Pancreas (tissue), 10 donors: ENCODE measurements around the gene TES. TPM values are rescaled to one million over a fixed set of nuclear protein-coding genes. Genes with fewer than 3 reads are reported as not detected.

ENCODE experiments used
- ATAC-seq, 4 donors: fragments of 200-7000 bp; cut with Tn5 transposase; one replicate each; pipeline versions ENCODE4 v1.8.0 to v1.9.1; 2020; ENCODE audit warnings: mild to moderate bottlenecking in 4 of 4, moderate library complexity in 4 of 4
- DNase-seq, 6 donors: peaks; one replicate each; pipeline ENCODE4 v3.0.0-alpha.2; 2020
- FAIRE-seq: peaks from 2 replicates; lab custom pipeline; 2012; peaks lifted over from hg19 to GRCh38; lab: Jason Lieb, UNC
- H3K27ac ChIP-seq, 4 donors: fragments of 200-600 bp; sonication (generic); 1 replicate in 3 of 4; 2 replicates in 1 of 4; pipeline versions ENCODE4 v1.5.0 to v1.8.0; 2020
- H3K27me3 ChIP-seq, 4 donors: fragments of 200-600 bp; one replicate each; pipeline ENCODE4 v1.8.0; 2021
- H3K36me3 ChIP-seq, 3 donors: fragments of 200-600 bp; sonication (generic) in 1 of 3; one replicate each; pipeline versions ENCODE4 v1.5.0 to v1.8.0; 2020 to 2021
- H3K4me1 ChIP-seq, 3 donors: fragments of 200-600 bp; one replicate each; pipeline ENCODE4 v1.8.0; 2021
- H3K4me3 ChIP-seq, 4 donors: fragments of 200-600 bp; sonication (generic) in 2 of 4; one replicate each; pipeline versions ENCODE4 v1.5.0 to v1.8.0; 2020 to 2021
- H3K9me3 ChIP-seq, 4 donors: fragments of 200-600 bp; one replicate each; pipeline ENCODE4 v1.8.0; 2021
- CTCF ChIP-seq, 4 donors: fragments of 200-600 bp; sonication (generic) in 3 of 4; IDR thresholded peaks; one replicate each; pipeline versions ENCODE4 v1.5.0 to v1.8.0; 2021; ENCODE audit warnings: antibody characterized with exemption in 4 of 4
- WGBS, 2 donors: extraction: QIAGEN DNeasy Blood & Tissue Kit; methylation state at CpG; one replicate each; pipeline ENCODE4 v1.1.7; 2013; 5-methylcytosine and 5-hydroxymethylcytosine counted together
- intact Hi-C, 3 donors: fragments of 100-400 bp; cut with DNase I; formaldehyde crosslinking; loops; one replicate each; pipeline versions ENCODE4 v1.11.1 to v1.14.2; 2022
- polyA plus RNA-seq, 2 donors: library from polyadenylated mRNA; stranded (reverse); fragments of 200-250 nt; gene quantifications; one replicate each; pipeline ENCODE4 v1.2.3, GENCODE V29; 2013
- total RNA-seq, 6 donors: library from RNA; stranded (reverse); fragmentation: NEBNext Ultra II Directional in 4 of 6; extraction: Animal tissue kit (Norgen Biotek cat#: 25700) in 4 of 6; gene quantifications; one replicate each; pipeline versions ENCODE4 v1.2.1 to v1.2.4, GENCODE V29; 2021 to 2023
- donor health status: healthy with polysubstance abuse.
- donor health status: DM: no; HTN: no; CAD: no; lungs with moderate emphysema.
- donor health status: DM: no; HTN: no; CAD: no.
- donor health status: control.
- donor health status: control.
- donor health status: Bipolar disorder and iron deficiency.
- donor health status: DM: yes; HTN: yes; CAD: no.
- donor health status: DM: no; HTN: no; CAD: no.
- donor health status: DM: no; HTN: no; CAD: no.
- donor health status: DM: yes; HTN: yes; CAD: no.

TES gene
- total and polyA plus RNA-seq, 8 donors: 10.6 to 37.0 (median 20.0) TPM

- DNase-seq (no peak), FAIRE-seq (no peak), ATAC-seq (peak in 2 of 4 donors; percentile 53 to 73)
- Histone ChIP-seq H3K27ac (no peak overlapping the region), H3K36me3 (no peaks in the 10 kb centered on the region), H3K27me3 (no peaks in the 10 kb centered on the region), H3K4me1 (peaks cover 0 to 10% (median 7%) of the 10 kb centered on the region in 3 donors), H3K4me3 (no peak overlapping the region), H3K9me3 (no peaks in the 10 kb centered on the region)
- TF ChIP-seq CTCF (IDR thresholded peaks at IDR 0.05): no peak
- WGBS, 2 donors: 73 to 83% methylated on average over 2 of the region's 2 CpGs
- intact Hi-C loops: no loop called here
Observed at GRCh38 chr7:116165717-116166116, 44.6 kb upstream of the TES start.

GRCh38 chr7:116166156-116166555, 44.2 kb upstream of the TES start:
- no peak overlapping the region for H3K27ac ChIP-seq
- H3K36me3 ChIP-seq: no peaks in the 10 kb centered on the region
- H3K4me1 ChIP-seq: peaks cover 0 to 10% (median 7%) of the 10 kb centered on the region in 3 donors
- FAIRE-seq (no peak), ATAC-seq (peak in 1 of 4 donors; percentile 59), DNase-seq (no peak)
- H3K4me3 ChIP-seq: no peak overlapping the region
- no peaks in the 10 kb centered on the region for H3K27me3 ChIP-seq
- intact Hi-C loops: no loop called here
- no peak for TF ChIP-seq CTCF (IDR thresholded peaks at IDR 0.05)
- no peaks in the 10 kb centered on the region for H3K9me3 ChIP-seq
- WGBS, 2 donors: 95 to 98% methylated on average over 2 of the region's 2 CpGs

- no peak for FAIRE-seq
Observed at GRCh38 chr7:116167177-116167576, 43.2 kb upstream of the TES start.

GRCh38 chr7:116169060-116169459, 41.3 kb upstream of the TES start:
- FAIRE-seq (no peak), DNase-seq (no peak), ATAC-seq (peak in 3 of 4 donors; percentile 19 to 65 (median 61))
- Histone ChIP-seq H3K36me3 (no peaks in the 10 kb centered on the region), H3K27ac (no peak overlapping the region), H3K9me3 (no peaks in the 10 kb centered on the region), H3K4me3 (no peak overlapping the region), H3K4me1 (peaks cover 0 to 10% (median 7%) of the 10 kb centered on the region in 3 donors), H3K27me3 (no peaks in the 10 kb centered on the region)
- WGBS, 2 donors: 13 to 15% methylated on average over 1 of the region's 1 CpG
- intact Hi-C loops: no loop called here
- no peak for TF ChIP-seq CTCF (IDR thresholded peaks at IDR 0.05)

More at GRCh38 chr7:116167177-116167576, 43.2 kb upstream of the TES start:
- no peaks in the 10 kb centered on the region for H3K27me3 ChIP-seq
- no peak for ATAC-seq
- no peaks in the 10 kb centered on the region for H3K36me3 ChIP-seq
- H3K27ac ChIP-seq: no peak overlapping the region
- 84% methylated on average over 4 of the region's 4 CpGs for WGBS, 2 donors
- no peaks in the 10 kb centered on the region for H3K9me3 ChIP-seq
- DNase-seq: no peak
- H3K4me1 ChIP-seq: peaks cover 0 to 10% (median 7%) of the 10 kb centered on the region in 3 donors
- no peak for TF ChIP-seq CTCF (IDR thresholded peaks at IDR 0.05)
- no peak overlapping the region for H3K4me3 ChIP-seq
- intact Hi-C loops: no loop called here

- Histone ChIP-seq H3K4me3 (no peak overlapping the region), H3K27ac (no peak overlapping the region), H3K36me3 (no peaks in the 10 kb centered on the region), H3K4me1 (peaks cover 0 to 10% (median 7%) of the 10 kb centered on the region in 3 donors), H3K27me3 (no peaks in the 10 kb centered on the region), H3K9me3 (no peaks in the 10 kb centered on the region)
- DNase-seq (no peak), ATAC-seq (no peak), FAIRE-seq (no peak)
- no peak for TF ChIP-seq CTCF (IDR thresholded peaks at IDR 0.05)
- intact Hi-C loops: no loop called here
Observed at GRCh38 chr7:116170180-116170579, 40.2 kb upstream of the TES start.
